H1 (cell line): ENCODE results near the gene CEP192. TPM values are rescaled to one million over a fixed set of nuclear protein-coding genes. Genes with fewer than 3 reads are reported as not detected.

Source experiments
- CBX5 ChIP-seq: fragments of 300-800, 300-1000 bp; sonication (generic); IDR thresholded peaks from 2 replicates; pipeline ENCODE4 v1.7.1; 2016; ENCODE audit warnings: antibody characterized with exemption, low read length, low read depth
- JUND ChIP-seq: IDR thresholded peaks from 2 replicates; pipeline ENCODE4 v1.6.1; 2011; ENCODE audit warnings: mild to moderate bottlenecking, improper control_type of control experiment, low read length
- polyA plus RNA-seq, 7 experiments: library from polyadenylated mRNA; depleted of rRNA in 3 of 7; stranded (reverse) in 5 of 7; unstranded in 2 of 7; fragments of >200 nt in 5 of 7; fragments of 200-250 nt in 2 of 7; gene quantifications; 1 replicate in 5 of 7; 2 replicates in 1 of 7; 4 replicates in 1 of 7; pipeline versions ENCODE4 v1.2.1 to v1.2.3, GENCODE V29; 2011 to 2013; ENCODE audit warnings: missing spikeins in 2 of 7, mixed read lengths in 2 of 7
- total RNA-seq: library from RNA; stranded (reverse); fragmentation: NEBNext Ultra II Directional; extraction: Animal tissue kit (Norgen Biotek cat#: 25700); gene quantifications from 2 replicates; pipeline ENCODE4 v1.2.1, GENCODE V29; 2021

CEP192 gene
- total and polyA plus RNA-seq, 2 of the 8 experiments (the other 6 are each of a cell fraction or from before 2014, with no cell fraction given), result 13.4 to 23.1 TPM

DNA sequence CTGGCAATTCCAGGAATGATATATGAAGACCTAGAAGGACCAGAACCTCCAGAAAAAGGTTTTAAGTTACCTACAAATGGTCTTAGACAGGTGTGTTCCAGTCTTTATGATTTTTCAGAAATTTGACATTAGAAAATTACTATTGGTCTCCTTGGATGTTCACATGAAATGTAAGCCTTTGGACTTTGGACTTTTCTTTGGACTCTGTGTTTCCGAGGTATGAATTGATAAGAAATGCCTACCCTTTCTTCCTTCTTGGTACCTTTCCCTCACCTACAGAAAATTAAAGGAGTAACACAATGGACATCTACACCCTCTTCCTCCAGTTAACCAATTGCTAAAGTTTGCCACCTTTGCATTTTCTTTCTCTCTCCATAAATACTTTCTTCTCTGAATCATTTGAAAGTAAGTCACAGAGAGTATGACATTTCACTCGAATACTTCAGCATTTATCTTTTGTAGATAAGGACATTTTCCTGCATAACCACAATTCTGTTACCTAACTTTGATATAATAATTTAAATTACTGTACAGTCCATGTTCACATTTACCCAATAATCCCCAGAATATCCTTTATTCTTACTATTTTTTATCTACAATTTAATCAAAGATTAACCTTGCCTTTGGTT lies 26.2 kb downstream of the CEP192 start (continued):
- no peak for TF ChIP-seq CBX5
- TF ChIP-seq JUND, result no peak
